IMR-90 (cell line): ENCODE results near the gene ABCA5. TPM values are rescaled to one million over a fixed set of nuclear protein-coding genes. Genes with fewer than 3 reads are reported as not detected.

Experiments
- ATAC-seq: fragments of 200-7000 bp; cut with Tn5 transposase; 2 replicates; pipeline ENCODE4 v1.9.1; 2020; ENCODE audit warnings: low read depth, mild to moderate bottlenecking, moderate library complexity
- BruUV-seq: library from RNA; stranded (reverse); fragments of 400-500 nt; replicated peaks from 2 replicates; lab custom pipeline; 2021; lab: Mats Ljungman, UMichigan
- CTCF ChIA-PET: fragments of 300-600 bp; formaldehyde crosslinking; extraction: SDS; loops from one replicate; lab custom pipeline; 2021; ENCODE audit warnings: antibody characterized with exemption; lab: Yijun Ruan, JAX
- POLR2A ChIA-PET: fragments of 300-600 bp; sonication (Branson Sonifier 250); formaldehyde crosslinking; loops from one replicate; lab custom pipeline; 2022; ENCODE audit warnings: antibody characterized with exemption; ENCODE audit not compliant: unreplicated experiment; lab: Charles Lee
- DNase-seq: peaks from one replicate; pipeline ENCODE4 v3.0.0; 2013
- H2AFZ ChIP-seq: replicated peaks from 2 replicates; pipeline ENCODE3; 2013; ENCODE audit warnings: low read length, mild to moderate bottlenecking; ENCODE audit not compliant: poor library complexity
- H2AK5ac ChIP-seq: 2 replicates; pipeline ENCODE4 v1.6.1; 2013; ENCODE audit warnings: low read depth, low read length, inconsistent platforms
- H2AK9ac ChIP-seq: replicated peaks from 2 replicates; pipeline ENCODE3; 2013; ENCODE audit warnings: mild to moderate bottlenecking, low read depth, low read length, moderate library complexity; ENCODE audit not compliant: poor library complexity
- H2BK120ac ChIP-seq: 2 replicates; pipeline ENCODE4 v1.6.1; 2013; ENCODE audit warnings: low read depth, low read length, inconsistent platforms
- H2BK15ac ChIP-seq: 3 replicates; pipeline ENCODE4 v1.6.1; 2013; ENCODE audit warnings: low read depth, low read length, inconsistent platforms
- H2BK20ac ChIP-seq: 2 replicates; pipeline ENCODE4 v1.6.1; 2013; ENCODE audit warnings: low read depth, mild to moderate bottlenecking, inconsistent platforms, low read length, moderate library complexity
- H2BK5ac ChIP-seq: 2 replicates; pipeline ENCODE4 v1.6.1; 2013; ENCODE audit warnings: mild to moderate bottlenecking, low read depth, low read length, inconsistent platforms; ENCODE audit not compliant: poor library complexity, severe bottlenecking
- H3K14ac ChIP-seq: replicated peaks from 2 replicates; pipeline ENCODE4 v1.6.1; 2013; ENCODE audit warnings: low read depth, low read length, inconsistent platforms
- H3K18ac ChIP-seq: 2 replicates; pipeline ENCODE4 v1.6.1; 2013; ENCODE audit warnings: low read depth, low read length, control low read depth
- H3K23ac ChIP-seq: 2 replicates; pipeline ENCODE4 v1.6.1; 2013; ENCODE audit warnings: low read depth, low read length, inconsistent platforms
- H3K27ac ChIP-seq: 2 replicates; pipeline ENCODE4 v1.5.1; 2013; ENCODE audit warnings: mild to moderate bottlenecking, control low read depth, low read length; ENCODE audit not compliant: insufficient read depth
- H3K27me3 ChIP-seq: 2 replicates; pipeline ENCODE4 v1.6.1; 2013; ENCODE audit warnings: low read length; ENCODE audit not compliant: control insufficient read depth, insufficient read depth
- H3K36me3 ChIP-seq: 2 replicates; pipeline ENCODE4 v1.6.1; 2013; ENCODE audit warnings: low read length, mixed read lengths; ENCODE audit not compliant: control insufficient read depth, insufficient read depth
- H3K4ac ChIP-seq: 2 replicates; pipeline ENCODE4 v1.6.1; 2013; ENCODE audit warnings: low read depth, low read length, inconsistent platforms
- H3K4me1 ChIP-seq: 2 replicates; pipeline ENCODE4 v1.6.1; 2013; ENCODE audit warnings: low read length, mixed read lengths; ENCODE audit not compliant: control insufficient read depth, insufficient read depth
- H3K4me2 ChIP-seq: 2 replicates; pipeline ENCODE4 v1.6.1; 2013; ENCODE audit warnings: low read depth, mild to moderate bottlenecking, control low read depth, low read length, moderate library complexity
- H3K4me3 ChIP-seq: 2 replicates; pipeline ENCODE4 v1.5.1; 2013; ENCODE audit warnings: low read depth, mild to moderate bottlenecking, control low read depth, low read length, moderate library complexity; ENCODE audit not compliant: insufficient read depth
- H3K56ac ChIP-seq: 2 replicates; pipeline ENCODE4 v1.6.1; 2013; ENCODE audit warnings: low read length, inconsistent platforms; ENCODE audit not compliant: insufficient read depth; ENCODE audit errors: extremely low read depth
- H3K79me1 ChIP-seq, 2 experiments: 2 replicates each; pipeline ENCODE4 v1.6.1; 2013; ENCODE audit warnings: low read length in 2 of 2, inconsistent platforms in 1 of 2, low read depth in 1 of 2
- H3K9ac ChIP-seq: 2 replicates; pipeline ENCODE4 v1.6.1; 2013; ENCODE audit warnings: low read depth, low read length, control low read depth
- H3K9me1 ChIP-seq: 2 replicates; pipeline ENCODE4 v1.6.1; 2013; ENCODE audit warnings: low read length, inconsistent platforms; ENCODE audit not compliant: insufficient read depth
- H3K9me3 ChIP-seq: 2 replicates; pipeline ENCODE4 v1.6.1; 2013; ENCODE audit warnings: low read length; ENCODE audit not compliant: control insufficient read depth, insufficient read depth
- H4K20me1 ChIP-seq: 2 replicates; pipeline ENCODE4 v1.6.1; 2013; ENCODE audit warnings: low read length, inconsistent platforms; ENCODE audit not compliant: insufficient read depth
- H4K5ac ChIP-seq: 2 replicates; pipeline ENCODE4 v1.6.1; 2013; ENCODE audit warnings: mild to moderate bottlenecking, low read depth, low read length, control low read depth
- H4K8ac ChIP-seq, 2 experiments: 2 replicates each; pipeline ENCODE4 v1.6.1; 2013; ENCODE audit warnings: low read depth in 2 of 2, low read length in 2 of 2, control low read depth in 1 of 2, inconsistent platforms in 1 of 2
- H4K91ac ChIP-seq: 2 replicates; pipeline ENCODE4 v1.6.1; 2013; ENCODE audit warnings: low read depth, low read length, inconsistent platforms; ENCODE audit not compliant: insufficient read depth
- BHLHE40 ChIP-seq: fragments of 150-350 bp; IDR thresholded peaks from 2 replicates; pipeline ENCODE4 v1.6.1; 2016; ENCODE audit warnings: mild to moderate bottlenecking, low read depth, low read length
- CEBPB ChIP-seq: IDR thresholded peaks from 2 replicates; pipeline ENCODE4 v1.6.1; 2012; ENCODE audit warnings: low read depth, low read length, improper control_type of control experiment
- CHD1 ChIP-seq: IDR thresholded peaks from 2 replicates; pipeline ENCODE4 v1.6.1; 2012; ENCODE audit warnings: low read depth, low read length, improper control_type of control experiment
- MAFK ChIP-seq: IDR thresholded peaks from 2 replicates; pipeline ENCODE4 v1.6.1; 2012; ENCODE audit warnings: low read depth, low read length, improper control_type of control experiment
- NFE2L2 ChIP-seq: fragments of 150-350 bp; IDR thresholded peaks from 2 replicates; pipeline ENCODE4 v1.6.1; 2016; ENCODE audit warnings: low read depth, mild to moderate bottlenecking, low read length
- POLR2A ChIP-seq: IDR thresholded peaks from 2 replicates; pipeline ENCODE4 v1.6.1; 2012; ENCODE audit warnings: mild to moderate bottlenecking, low read depth, low read length
- RCOR1 ChIP-seq: IDR thresholded peaks from 2 replicates; pipeline ENCODE4 v1.6.1; 2012; ENCODE audit warnings: mild to moderate bottlenecking, low read length, improper control_type of control experiment; ENCODE audit not compliant: insufficient replicate concordance
- RFX5 ChIP-seq: IDR thresholded peaks from 2 replicates; pipeline ENCODE4 v1.8.0; 2012; ENCODE audit warnings: low read depth, mild to moderate bottlenecking, low read length, moderate library complexity
- SMC3 ChIP-seq: fragments of 150-350 bp; IDR thresholded peaks from 2 replicates; pipeline ENCODE4 v1.6.1; 2016; ENCODE audit warnings: low read depth, mild to moderate bottlenecking, antibody characterized with exemption, low read length, moderate library complexity
- WGBS, 2 experiments: methylation state at CpG; one replicate each; pipeline versions ENCODE4 v1.1.5 to v1.1.7; 2013; ENCODE audit warnings: missing lambda C conversion rate in 2 of 2; ENCODE audit not compliant: insufficient read length in 1 of 2; ENCODE audit errors: extremely low coverage in 2 of 2; 5-methylcytosine and 5-hydroxymethylcytosine counted together
- dilution Hi-C: fragments of 300-500 bp; cut with HindIII; formaldehyde crosslinking; loops from one replicate; pipeline ENCODE4 v1.14.3; 2018; ENCODE audit warnings: low sequenced_read_pairs; ENCODE audit not compliant: unreplicated experiment
- in situ Hi-C: fragments of 300-500 bp; cut with MboI; formaldehyde crosslinking; loops from 3 replicates; pipeline ENCODE4 v1.14.3; 2019; ENCODE audit warnings: low sequenced_read_pairs, inconsistent platforms, mixed read lengths
- intact Hi-C: fragments of 100-400 bp; cut with micrococcal nuclease; formaldehyde crosslinking; loops from 2 replicates; pipeline ENCODE4 v1.10.0; 2022
- polyA plus RNA-seq, 3 experiments: library from polyadenylated mRNA; depleted of rRNA; stranded (reverse); fragments of >200 nt; gene quantifications; 2 replicates each; pipeline ENCODE4 v1.2.3, GENCODE V29; 2012; ENCODE audit warnings: low replicate concordance in 1 of 3
- total RNA-seq: library from RNA; depleted of rRNA; stranded (reverse); fragments of >200 nt; gene quantifications from 2 replicates; pipeline ENCODE4 v1.2.3, GENCODE V29; 2012
- TF ChIP-seq, protein P1 (sequence below): conservative IDR thresholded peaks from 2 replicates; pipeline ENCODE4 v1.5.1; 2012; ENCODE audit warnings: mild to moderate bottlenecking, low read depth, low read length, improper control_type of control experiment
- TF ChIP-seq, protein P2 (sequence below): fragments of 150-350 bp; IDR thresholded peaks from 2 replicates; pipeline ENCODE4 v1.6.1; 2016; ENCODE audit warnings: low read depth, mild to moderate bottlenecking, low read length, moderate library complexity, borderline replicate concordance

ABCA5 gene
- total and polyA plus RNA-seq, 2 of the 4 experiments (the other 2 are of a cell fraction): 1.3 to 2.3 TPM

GRCh38 chr17:69346766-69347165 is 19.8 kb upstream of the ABCA5 start:
- ATAC-seq (no peak), DNase-seq (no peak)
- no CpG with 5 or more reads among the region's 7 CpGs for WGBS, 2 experiments
- H4K91ac ChIP-seq: no peak overlapping the region
- H4K5ac ChIP-seq: no peak overlapping the region
- TF ChIP-seq, protein P1, sequence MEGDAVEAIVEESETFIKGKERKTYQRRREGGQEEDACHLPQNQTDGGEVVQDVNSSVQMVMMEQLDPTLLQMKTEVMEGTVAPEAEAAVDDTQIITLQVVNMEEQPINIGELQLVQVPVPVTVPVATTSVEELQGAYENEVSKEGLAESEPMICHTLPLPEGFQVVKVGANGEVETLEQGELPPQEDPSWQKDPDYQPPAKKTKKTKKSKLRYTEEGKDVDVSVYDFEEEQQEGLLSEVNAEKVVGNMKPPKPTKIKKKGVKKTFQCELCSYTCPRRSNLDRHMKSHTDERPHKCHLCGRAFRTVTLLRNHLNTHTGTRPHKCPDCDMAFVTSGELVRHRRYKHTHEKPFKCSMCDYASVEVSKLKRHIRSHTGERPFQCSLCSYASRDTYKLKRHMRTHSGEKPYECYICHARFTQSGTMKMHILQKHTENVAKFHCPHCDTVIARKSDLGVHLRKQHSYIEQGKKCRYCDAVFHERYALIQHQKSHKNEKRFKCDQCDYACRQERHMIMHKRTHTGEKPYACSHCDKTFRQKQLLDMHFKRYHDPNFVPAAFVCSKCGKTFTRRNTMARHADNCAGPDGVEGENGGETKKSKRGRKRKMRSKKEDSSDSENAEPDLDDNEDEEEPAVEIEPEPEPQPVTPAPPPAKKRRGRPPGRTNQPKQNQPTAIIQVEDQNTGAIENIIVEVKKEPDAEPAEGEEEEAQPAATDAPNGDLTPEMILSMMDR: no peak
- TF ChIP-seq BHLHE40: no peak
- no peak for TF ChIP-seq MAFK
- no peak for TF ChIP-seq SMC3
- TF ChIP-seq RCOR1: no peak
- TF ChIP-seq, protein P2, sequence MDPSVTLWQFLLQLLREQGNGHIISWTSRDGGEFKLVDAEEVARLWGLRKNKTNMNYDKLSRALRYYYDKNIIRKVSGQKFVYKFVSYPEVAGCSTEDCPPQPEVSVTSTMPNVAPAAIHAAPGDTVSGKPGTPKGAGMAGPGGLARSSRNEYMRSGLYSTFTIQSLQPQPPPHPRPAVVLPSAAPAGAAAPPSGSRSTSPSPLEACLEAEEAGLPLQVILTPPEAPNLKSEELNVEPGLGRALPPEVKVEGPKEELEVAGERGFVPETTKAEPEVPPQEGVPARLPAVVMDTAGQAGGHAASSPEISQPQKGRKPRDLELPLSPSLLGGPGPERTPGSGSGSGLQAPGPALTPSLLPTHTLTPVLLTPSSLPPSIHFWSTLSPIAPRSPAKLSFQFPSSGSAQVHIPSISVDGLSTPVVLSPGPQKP: no peak
- TF ChIP-seq POLR2A: no peak
- no peak for TF ChIP-seq RFX5
- TF ChIP-seq NFE2L2: no peak
- TF ChIP-seq CEBPB: no peak
- TF ChIP-seq CHD1: no peak
- CTCF ChIA-PET: interaction anchor here (0.6 kb wide), 1 partner anchor 136 kb away, joined by 3 read pairs; no protein-coding TSS in a partner anchor
- H3K36me3 ChIP-seq: no peaks in the 10 kb centered on the region
- no peak overlapping the region for H3K23ac ChIP-seq
- no TSS peak for BruUV-seq
- H2BK20ac ChIP-seq: no peak overlapping the region
- dilution Hi-C loops: no loop called here
- H3K27ac ChIP-seq: no peak overlapping the region
- H3K18ac ChIP-seq: no peak overlapping the region
- POLR2A ChIA-PET: no interaction called here
- H3K14ac ChIP-seq: no peak overlapping the region
- H2AK5ac ChIP-seq: no peak overlapping the region
- no peaks in the 10 kb centered on the region for H3K79me1 ChIP-seq
- H2AK9ac ChIP-seq: no peak overlapping the region
- H4K8ac ChIP-seq: no peak overlapping the region
- no peaks in the 10 kb centered on the region for H3K4me1 ChIP-seq
- in situ Hi-C loops: no loop called here
- H3K56ac ChIP-seq: no peak overlapping the region
- H2BK120ac ChIP-seq: no peak overlapping the region
- no peak overlapping the region for H3K4me2 ChIP-seq
- H4K20me1 ChIP-seq: no peaks in the 10 kb centered on the region
- H2BK5ac ChIP-seq: no peak overlapping the region
- H2AFZ ChIP-seq: no peak overlapping the region
- no peaks in the 10 kb centered on the region for H3K9me3 ChIP-seq
- no peak overlapping the region for H2BK15ac ChIP-seq
- peaks cover under 1% of the 10 kb centered on the region; the same call in 1 of the 2 replicates for H3K27me3 ChIP-seq
- intact Hi-C loops: loop anchor here (1.0 kb wide), 1 partner anchor 23 kb away; no protein-coding TSS in a partner anchor
- no peak overlapping the region for H3K4me3 ChIP-seq
- no peaks in the 10 kb centered on the region for H3K9me1 ChIP-seq
- H3K4ac ChIP-seq: no peak overlapping the region
- H3K9ac ChIP-seq: no peak overlapping the region
